Gastrocnemius medialis (tissue), 4 donors: ENCODE data around the gene ZNF32. TPM values are rescaled to one million over a fixed set of nuclear protein-coding genes. Genes with fewer than 3 reads are reported as not detected.
A peak's percentile ranks its signal among the peaks of the same experiment; 100 is the strongest.

Source experiments
- ATAC-seq, 2 donors: fragments of 150-250 bp; one replicate each; pipeline ENCODE4 v1.9.1; 2016
- DNase-seq, 2 donors: peaks; one replicate each; pipeline ENCODE4 v3.0.0-alpha.2; 2019
- H3K27ac ChIP-seq, 4 donors: fragments of 200-600 bp; sonication (generic); 1 replicate in 1 of 4; 2 replicates in 3 of 4; pipeline ENCODE4 v1.5.1; 2016 to 2018; ENCODE audit warnings: mild to moderate bottlenecking in 2 of 4, moderate library complexity in 1 of 4
- H3K27me3 ChIP-seq, 3 donors: fragments of 200-600 bp; sonication (generic) in 2 of 3; 1 replicate in 1 of 3; 2 replicates in 2 of 3; pipeline versions ENCODE4 v1.5.1 to v1.6.0; 2016 to 2019; ENCODE audit warnings: mild to moderate bottlenecking in 1 of 3, moderate library complexity in 1 of 3
- H3K36me3 ChIP-seq, 2 donors: fragments of 200-600 bp; sonication (generic) in 1 of 2; one replicate each; pipeline ENCODE4 v1.5.1; 2017 to 2018
- H3K4me1 ChIP-seq, 2 donors: fragments of 200-600 bp; sonication (generic) in 1 of 2; one replicate each; pipeline ENCODE4 v1.5.1; 2016 to 2017; ENCODE audit warnings: mild to moderate bottlenecking in 2 of 2
- H3K4me3 ChIP-seq, 4 donors: fragments of 200-600 bp; sonication (generic) in 3 of 4; 1 replicate in 1 of 4; 2 replicates in 3 of 4; pipeline ENCODE4 v1.5.1; 2016 to 2019; ENCODE audit warnings: mild to moderate bottlenecking in 2 of 4
- H3K9me3 ChIP-seq, 3 donors: fragments of 200-600 bp; sonication (generic) in 2 of 3; 1 replicate in 1 of 3; 2 replicates in 2 of 3; pipeline ENCODE4 v1.5.1; 2016 to 2019
- POLR2A ChIP-seq, 2 donors: fragments of 450-650 bp; IDR thresholded peaks; one replicate each; pipeline ENCODE4 v1.6.1; 2017; ENCODE audit warnings: antibody characterized with exemption in 2 of 2, mild to moderate bottlenecking in 2 of 2, moderate library complexity in 2 of 2
- in situ Hi-C, 4 donors: fragments of 200-750 bp; cut with MboI; loops; one replicate each; pipeline versions ENCODE4 v1.15.0 to v1.8.0; 2017; ENCODE audit warnings: low sequenced_read_pairs in 4 of 4
- intact Hi-C: fragments of 100-400 bp; cut with DNase I; formaldehyde crosslinking; loops from one replicate; pipeline ENCODE4 v1.15.1; 2023; ENCODE audit warnings: low total_unique reads
- total RNA-seq, 4 donors: library from RNA; depleted of rRNA; stranded (reverse); fragments of >200 nt; gene quantifications; one replicate each; pipeline versions ENCODE4 v1.1.0 to v1.2.3, GENCODE V29; 2016
- TF ChIP-seq, protein P1 (sequence below), 5 experiments: fragments of 450-650 bp in 3 of 5; fragments of 200-600 bp in 2 of 5; sonication (generic) in 2 of 5; IDR thresholded peaks in 4 of 5; conservative IDR thresholded peaks in 1 of 5; 1 replicate in 4 of 5; 2 replicates in 1 of 5; pipeline ENCODE4 v1.5.1; 2016 to 2019; ENCODE audit warnings: antibody characterized with exemption in 5 of 5, mild to moderate bottlenecking in 3 of 5, moderate library complexity in 3 of 5

The ZNF32 gene
- total RNA-seq, 4 donors from 2014 or later, result 38.1 to 65.5 (median 61.5) TPM

DNA sequence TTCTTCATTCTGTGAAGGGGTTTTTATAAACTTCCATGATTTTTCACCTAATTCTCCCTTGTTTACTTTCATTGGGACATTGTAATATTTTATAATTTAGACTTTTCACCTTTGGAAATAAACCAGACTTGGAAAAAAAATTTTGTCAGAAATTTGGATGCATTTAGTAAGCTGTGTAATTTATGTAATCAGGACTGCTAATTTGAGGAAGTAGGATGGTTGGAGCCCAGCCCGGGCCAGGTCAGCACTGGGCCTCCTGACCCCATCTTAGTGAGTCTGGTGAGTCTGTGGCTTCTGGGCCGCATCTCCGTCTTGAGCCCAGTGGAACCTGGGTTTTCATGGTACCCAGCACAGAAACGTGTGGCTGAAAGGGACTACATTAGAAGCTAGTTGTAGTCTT is 27.6 kb upstream of the ZNF32 start:
- intact Hi-C loops, result no loop called here
- Histone ChIP-seq H3K4me3 (no peak overlapping the region), H3K36me3 (no peaks in the 10 kb centered on the region), H3K27ac (no peak overlapping the region), H3K27me3 (no peaks in the 10 kb centered on the region), H3K9me3 (no peaks in the 10 kb centered on the region), H3K4me1 (peaks cover 0 to 20% of the 10 kb centered on the region in 2 donors)
- ATAC-seq (no peak), DNase-seq (no peak)
- TF ChIP-seq, protein P1, sequence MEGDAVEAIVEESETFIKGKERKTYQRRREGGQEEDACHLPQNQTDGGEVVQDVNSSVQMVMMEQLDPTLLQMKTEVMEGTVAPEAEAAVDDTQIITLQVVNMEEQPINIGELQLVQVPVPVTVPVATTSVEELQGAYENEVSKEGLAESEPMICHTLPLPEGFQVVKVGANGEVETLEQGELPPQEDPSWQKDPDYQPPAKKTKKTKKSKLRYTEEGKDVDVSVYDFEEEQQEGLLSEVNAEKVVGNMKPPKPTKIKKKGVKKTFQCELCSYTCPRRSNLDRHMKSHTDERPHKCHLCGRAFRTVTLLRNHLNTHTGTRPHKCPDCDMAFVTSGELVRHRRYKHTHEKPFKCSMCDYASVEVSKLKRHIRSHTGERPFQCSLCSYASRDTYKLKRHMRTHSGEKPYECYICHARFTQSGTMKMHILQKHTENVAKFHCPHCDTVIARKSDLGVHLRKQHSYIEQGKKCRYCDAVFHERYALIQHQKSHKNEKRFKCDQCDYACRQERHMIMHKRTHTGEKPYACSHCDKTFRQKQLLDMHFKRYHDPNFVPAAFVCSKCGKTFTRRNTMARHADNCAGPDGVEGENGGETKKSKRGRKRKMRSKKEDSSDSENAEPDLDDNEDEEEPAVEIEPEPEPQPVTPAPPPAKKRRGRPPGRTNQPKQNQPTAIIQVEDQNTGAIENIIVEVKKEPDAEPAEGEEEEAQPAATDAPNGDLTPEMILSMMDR (IDR thresholded peaks at IDR 0.05 in 4 of 5, conservative IDR thresholded peaks at IDR 0.05 in 1 of 5), result no peak
- no peak for TF ChIP-seq POLR2A (IDR thresholded peaks at IDR 0.05)
- in situ Hi-C loops, result loop anchor here (10.0 to 25.0 kb wide), 6 partner anchors 361 to 1188 kb away; partner anchors contain the start of gene CXCL12 (in 1 of the 4)

DNA sequence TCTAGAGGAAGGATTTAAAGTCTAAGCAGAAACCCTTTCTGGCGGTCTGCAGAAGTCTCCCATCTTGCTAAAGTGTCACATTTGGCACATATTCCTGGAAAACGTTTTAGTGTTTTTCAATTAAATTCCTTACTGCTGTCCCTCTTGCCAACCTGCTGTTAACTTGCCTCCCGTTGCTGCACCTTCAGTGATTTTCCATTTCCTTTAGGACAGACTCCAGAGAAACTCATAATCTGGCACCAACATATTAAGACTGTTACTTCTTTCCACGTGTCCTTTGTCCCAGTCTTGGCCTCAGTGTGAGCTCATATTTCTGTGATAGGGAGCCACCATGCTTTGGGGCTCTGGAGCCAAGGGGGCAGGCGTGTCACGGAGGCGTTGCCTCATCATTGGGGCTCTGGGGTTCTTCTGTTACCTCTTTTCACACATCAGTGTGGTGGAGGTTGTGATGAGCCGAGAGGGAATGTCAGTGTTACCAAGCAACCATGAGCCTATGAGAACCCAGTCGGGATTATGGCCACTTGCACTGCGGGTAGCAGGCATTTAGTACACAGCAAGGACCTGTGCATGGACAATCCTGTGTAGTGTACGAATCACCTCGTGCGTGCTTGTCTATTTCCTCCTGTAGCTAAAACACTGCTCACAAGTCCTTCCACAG is 26.0 kb upstream of the ZNF32 start:
- H3K27me3 ChIP-seq, result no peaks in the 10 kb centered on the region
- no peak overlapping the region for H3K4me3 ChIP-seq
- H3K9me3 ChIP-seq, result no peaks in the 10 kb centered on the region
- H3K27ac ChIP-seq, result no peak overlapping the region
- no peak for DNase-seq
- peaks cover 0 to 5% of the 10 kb centered on the region in 2 donors for H3K4me1 ChIP-seq
- no peak for TF ChIP-seq POLR2A (IDR thresholded peaks at IDR 0.05)
- TF ChIP-seq, protein P1 (IDR thresholded peaks at IDR 0.05 in 4 of 5, conservative IDR thresholded peaks at IDR 0.05 in 1 of 5), result no peak
- ATAC-seq, result peak in 1 of 2 donors; percentile 39
- no peaks in the 10 kb centered on the region for H3K36me3 ChIP-seq
- intact Hi-C loops, result no loop called here
- in situ Hi-C loops, result loop anchor here (5.0 to 25.0 kb wide), 10 partner anchors 363 to 1190 kb away; partner anchors contain the start of gene CXCL12 (in 2 of the 4)

DNA sequence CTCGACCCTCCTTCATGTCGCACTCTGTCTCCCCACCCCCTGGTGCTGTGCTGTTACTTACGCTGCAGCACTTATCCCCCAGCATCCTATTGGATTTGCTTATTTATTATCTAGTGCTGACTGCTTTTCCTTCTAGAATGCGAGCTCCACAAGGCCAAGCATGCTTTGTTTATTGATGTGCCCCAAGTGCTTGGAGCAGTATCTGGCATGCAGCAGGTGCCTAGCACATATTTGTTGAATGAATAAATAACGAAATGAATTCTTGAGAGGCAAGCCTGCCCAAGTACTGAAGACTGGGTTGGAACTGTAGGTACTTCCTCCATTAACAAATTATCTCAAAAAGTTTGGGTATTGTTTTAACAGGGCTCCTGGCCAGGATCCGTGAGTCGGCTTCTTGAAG is 24.8 kb upstream of the ZNF32 start:
- no peak for TF ChIP-seq POLR2A (IDR thresholded peaks at IDR 0.05)
- ATAC-seq (no peak), DNase-seq (no peak)
- H3K4me3 ChIP-seq, result no peak overlapping the region
- in situ Hi-C loops, result loop anchor here (5.0 to 25.0 kb wide), 8 partner anchors 639 to 1191 kb away; partner anchors contain the start of gene CXCL12 (in 2 of the 4)
- no peaks in the 10 kb centered on the region for H3K4me1 ChIP-seq
- intact Hi-C loops, result loop anchor here (2.0 kb wide), 1 partner anchor 1183 kb away; no protein-coding TSS in a partner anchor
- H3K9me3 ChIP-seq, result no peaks in the 10 kb centered on the region
- H3K27ac ChIP-seq, result no peak overlapping the region
- no peaks in the 10 kb centered on the region for H3K36me3 ChIP-seq
- peaks cover 0 to under 1% (median 0%) of the 10 kb centered on the region in 3 donors for H3K27me3 ChIP-seq

DNA sequence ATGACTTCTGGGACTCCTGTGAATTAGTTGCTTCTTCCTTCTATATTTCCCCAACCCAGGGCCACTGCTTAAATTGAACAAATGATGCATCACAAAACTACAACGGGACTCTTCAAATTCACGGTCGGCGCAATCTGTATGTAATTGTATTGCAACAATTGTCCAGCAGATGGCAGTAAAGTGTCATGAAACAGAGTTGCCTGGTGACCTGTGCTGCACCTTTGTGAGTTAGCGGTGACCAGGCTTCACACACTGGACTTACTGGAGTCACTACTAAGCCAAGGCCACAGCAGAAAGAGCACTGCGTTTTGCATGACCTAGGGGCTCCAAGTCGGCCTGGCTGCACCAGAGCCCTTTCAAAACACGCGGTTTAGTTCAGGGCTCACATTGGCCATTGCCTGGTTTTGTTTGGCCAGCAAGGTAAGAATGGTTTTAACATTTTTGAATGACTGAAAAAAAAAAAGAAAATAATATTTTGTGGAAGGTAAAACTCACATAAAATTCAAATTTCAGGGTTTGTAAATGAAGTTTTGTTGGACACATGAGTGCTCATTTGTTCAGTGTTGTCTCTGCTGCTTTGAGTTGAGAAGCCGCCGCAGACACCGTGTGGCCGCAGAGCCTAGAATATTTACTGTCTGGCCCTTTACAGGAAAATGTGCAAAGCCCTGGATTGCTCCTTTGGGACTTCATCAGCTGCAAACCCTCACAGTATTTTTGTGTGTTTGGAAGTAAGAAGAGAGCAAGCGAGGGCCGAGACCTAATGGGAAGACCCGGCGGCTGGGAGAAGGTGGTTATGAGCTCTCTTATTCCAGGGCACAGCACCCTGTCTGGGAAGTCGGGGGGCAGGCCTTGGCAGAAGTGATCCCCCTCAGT is 23.2 kb upstream of the ZNF32 start:
- H3K9me3 ChIP-seq, result no peaks in the 10 kb centered on the region
- intact Hi-C loops (loop anchor here (1.0 to 2.0 kb wide), 4 partner anchors 639 to 1193 kb away; no protein-coding TSS in a partner anchor), in situ Hi-C loops (loop anchor here (5.0 to 25.0 kb wide), 8 partner anchors 640 to 1193 kb away; partner anchors contain the start of gene CXCL12 (in 2 of the 4))
- ATAC-seq, result peak; percentile 73 to 83
- peaks cover 8 to 16% (median 8%) of the 10 kb centered on the region in 3 donors for H3K27me3 ChIP-seq
- H3K36me3 ChIP-seq, result no peaks in the 10 kb centered on the region
- TF ChIP-seq POLR2A (IDR thresholded peaks at IDR 0.05), result no peak
- TF ChIP-seq, protein P1 (IDR thresholded peaks at IDR 0.05 in 4 of 5, conservative IDR thresholded peaks at IDR 0.05 in 1 of 5), result peak; percentile 76 to 88 (median 82)
- no peak overlapping the region for H3K4me3 ChIP-seq
- no peak overlapping the region for H3K27ac ChIP-seq
- no peaks in the 10 kb centered on the region for H3K4me1 ChIP-seq
- DNase-seq, result peak; percentile 14 to 44
